Nephron progenitor cell (in vitro differentiated cells): ENCODE results near the gene ARHGEF18.
"Not testable (repeated sequence)": the region's sequence is repeated elsewhere in the genome, so short reads cannot be mapped to it uniquely, and the experiment has no call there.

Experiments
- DNase-seq: peaks from one replicate; pipeline ENCODE4 v3.0.0; 2021
- H3K27ac Mint-ChIP-seq: 2 replicates; pipeline ENCODE4 v1.8.0; 2021; ENCODE audit warnings: mild to moderate bottlenecking, moderate library complexity, mixed read lengths
- H3K27me3 Mint-ChIP-seq: 2 replicates; pipeline ENCODE4 v1.8.0; 2021; ENCODE audit warnings: mild to moderate bottlenecking, low read depth, mixed read lengths; ENCODE audit not compliant: poor library complexity
- H3K36me3 Mint-ChIP-seq: 2 replicates; pipeline ENCODE4 v1.8.0; 2021; ENCODE audit warnings: low read depth, mixed read lengths
- H3K4me1 Mint-ChIP-seq: 2 replicates; pipeline ENCODE4 v1.8.0; 2021; ENCODE audit warnings: mixed read lengths
- H3K4me3 Mint-ChIP-seq: 2 replicates; pipeline ENCODE4 v1.8.0; 2021; ENCODE audit warnings: mild to moderate bottlenecking, moderate library complexity, mixed read lengths
- H3K9me3 Mint-ChIP-seq: 2 replicates; pipeline ENCODE4 v1.8.0; 2021; ENCODE audit warnings: mild to moderate bottlenecking, moderate library complexity, mixed read lengths
- TF ChIP-seq, protein P1 (sequence below): fragments of 200-600 bp; sonication (generic); IDR thresholded peaks from 2 replicates; pipeline ENCODE4 v1.5.0; 2021; ENCODE audit warnings: antibody characterized with exemption

ARHGEF18 gene

DNA sequence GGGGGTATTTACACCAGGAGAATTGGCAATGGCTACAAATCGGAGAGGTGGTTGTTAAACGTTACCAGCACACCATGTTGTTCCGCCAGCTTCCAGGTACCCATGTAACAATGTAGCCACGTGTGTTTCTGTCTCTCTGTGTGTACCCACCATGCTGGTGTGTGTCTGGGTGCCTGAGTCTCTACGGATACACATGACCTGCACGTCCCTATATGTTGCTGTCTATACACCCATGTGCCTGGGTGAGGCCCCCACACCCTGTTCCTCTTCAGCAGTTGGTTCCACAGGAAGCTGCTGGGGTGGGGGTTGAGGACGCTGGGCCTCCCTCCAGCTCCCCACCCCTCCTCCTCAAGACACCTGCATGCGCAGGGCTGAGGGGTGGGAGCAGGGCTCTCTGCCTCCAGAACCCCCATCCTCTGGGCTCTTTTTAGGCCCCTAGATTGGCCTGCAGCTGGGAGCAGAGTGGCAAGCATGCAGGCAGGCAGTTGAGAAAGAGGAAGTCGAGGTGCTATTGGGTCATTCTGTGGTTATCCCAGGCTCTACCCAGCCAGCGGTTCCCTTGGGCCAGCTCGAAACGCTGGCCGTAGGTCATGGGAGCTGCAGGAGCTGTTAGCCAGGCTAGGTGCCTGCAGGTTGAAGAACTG, at the start of gene ARHGEF18:
Gene ARHGEF18, plus strand, starts transcription at position 351 of the 644 bp plus-strand sequence. CDS start 13,954 bp downstream, outside the sequence.
- TF ChIP-seq, protein P1, sequence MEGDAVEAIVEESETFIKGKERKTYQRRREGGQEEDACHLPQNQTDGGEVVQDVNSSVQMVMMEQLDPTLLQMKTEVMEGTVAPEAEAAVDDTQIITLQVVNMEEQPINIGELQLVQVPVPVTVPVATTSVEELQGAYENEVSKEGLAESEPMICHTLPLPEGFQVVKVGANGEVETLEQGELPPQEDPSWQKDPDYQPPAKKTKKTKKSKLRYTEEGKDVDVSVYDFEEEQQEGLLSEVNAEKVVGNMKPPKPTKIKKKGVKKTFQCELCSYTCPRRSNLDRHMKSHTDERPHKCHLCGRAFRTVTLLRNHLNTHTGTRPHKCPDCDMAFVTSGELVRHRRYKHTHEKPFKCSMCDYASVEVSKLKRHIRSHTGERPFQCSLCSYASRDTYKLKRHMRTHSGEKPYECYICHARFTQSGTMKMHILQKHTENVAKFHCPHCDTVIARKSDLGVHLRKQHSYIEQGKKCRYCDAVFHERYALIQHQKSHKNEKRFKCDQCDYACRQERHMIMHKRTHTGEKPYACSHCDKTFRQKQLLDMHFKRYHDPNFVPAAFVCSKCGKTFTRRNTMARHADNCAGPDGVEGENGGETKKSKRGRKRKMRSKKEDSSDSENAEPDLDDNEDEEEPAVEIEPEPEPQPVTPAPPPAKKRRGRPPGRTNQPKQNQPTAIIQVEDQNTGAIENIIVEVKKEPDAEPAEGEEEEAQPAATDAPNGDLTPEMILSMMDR, result no peak
- H3K27me3 Mint-ChIP-seq, result peaks cover 12% of the 10 kb centered on the region
- H3K9me3 Mint-ChIP-seq, result peaks cover 30% of the 10 kb centered on the region
- H3K4me1 Mint-ChIP-seq, result peaks cover 9% of the 10 kb centered on the region
- no peak within 1 kb of the TSS for H3K4me3 Mint-ChIP-seq
- no peak within 1 kb of the TSS for H3K27ac Mint-ChIP-seq
- DNase-seq, result no peak
- H3K36me3 Mint-ChIP-seq, result no peaks in the 10 kb centered on the region

- Mint-ChIP-seq H3K9me3 (no peaks in the 10 kb centered on the region), H3K27me3 (peaks cover 51% of the 10 kb centered on the region), H3K4me3 (no peak overlapping the region), H3K27ac (no peak overlapping the region), H3K36me3 (no peaks in the 10 kb centered on the region), H3K4me1 (no peaks in the 10 kb centered on the region)
- DNase-seq, result no peak
- TF ChIP-seq, protein P1, result no peak
These were observed 47.2 kb upstream of the ARHGEF18 start for GRCh38 chr19:7301525-7301924.

DNA sequence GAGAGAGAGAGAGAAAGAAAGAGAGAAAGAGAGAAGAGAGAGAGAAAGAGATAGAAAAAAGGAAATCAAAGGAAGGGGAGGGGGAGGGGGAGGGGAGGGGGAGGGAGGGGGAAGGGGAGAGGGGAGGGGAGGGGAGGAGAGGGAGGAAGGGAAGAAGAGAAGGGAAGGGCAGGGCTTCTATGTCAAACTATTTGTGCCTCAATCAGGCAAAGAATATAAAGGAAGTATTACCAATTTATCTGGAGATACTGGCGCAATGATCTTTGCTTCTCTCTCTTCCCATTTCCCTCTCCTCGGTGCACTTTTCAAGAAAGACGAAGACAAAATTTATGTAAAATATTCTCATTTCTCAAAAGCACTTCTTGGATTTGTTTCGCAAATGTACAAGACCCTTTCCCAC, 45.3 kb upstream of the ARHGEF18 start:
- H3K4me3 Mint-ChIP-seq, result no peak overlapping the region
- TF ChIP-seq, protein P1, result no peak
- H3K4me1 Mint-ChIP-seq, result no peaks in the 10 kb centered on the region
- H3K36me3 Mint-ChIP-seq, result no peaks in the 10 kb centered on the region
- no peaks in the 10 kb centered on the region for H3K9me3 Mint-ChIP-seq
- no peak overlapping the region for H3K27ac Mint-ChIP-seq
- no peak for DNase-seq
- H3K27me3 Mint-ChIP-seq, result peaks cover 43% of the 10 kb centered on the region

DNA sequence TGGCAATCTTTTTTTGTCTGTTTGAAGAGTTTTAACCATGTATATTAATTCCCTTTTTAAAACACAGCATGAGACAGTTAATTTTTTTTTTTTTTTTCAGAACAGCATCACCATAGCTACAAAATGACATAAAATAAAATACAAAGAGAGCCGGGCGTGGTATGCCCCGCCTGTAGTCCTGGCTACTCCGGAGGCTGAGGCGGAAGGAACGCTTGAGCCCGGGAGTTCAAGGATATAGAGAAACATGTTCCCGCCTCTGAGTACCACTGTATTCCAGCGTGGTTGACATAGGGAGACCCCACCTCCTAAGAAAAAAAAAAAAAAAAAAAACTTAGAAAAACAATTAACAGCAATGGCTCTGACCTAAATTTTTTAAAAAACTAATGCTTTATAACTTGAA, 44.5 kb upstream of the ARHGEF18 start:
- Mint-ChIP-seq H3K36me3 (no peaks in the 10 kb centered on the region), H3K27ac (no peak overlapping the region), H3K9me3 (no peaks in the 10 kb centered on the region), H3K27me3 (peaks cover 46% of the 10 kb centered on the region), H3K4me1 (no peaks in the 10 kb centered on the region), H3K4me3 (no peak overlapping the region)
- TF ChIP-seq, protein P1, result no peak
- DNase-seq, result no peak

- Mint-ChIP-seq H3K27me3 (peaks cover 28% of the 10 kb centered on the region), H3K4me3 (no peak overlapping the region), H3K36me3 (no peaks in the 10 kb centered on the region), H3K27ac (no peak overlapping the region), H3K4me1 (no peaks in the 10 kb centered on the region), H3K9me3 (no peaks in the 10 kb centered on the region)
- DNase-seq, result no peak
- TF ChIP-seq, protein P1, result no peak
These were observed 41.0 kb upstream of the ARHGEF18 start for GRCh38 chr19:7307590-7308218.

GRCh38 chr19:7308327-7308726, 40.4 kb upstream of the ARHGEF18 start:
- not testable (repeated sequence) for H3K4me3 Mint-ChIP-seq, H3K4me1 Mint-ChIP-seq, H3K36me3 Mint-ChIP-seq, DNase-seq, H3K27ac Mint-ChIP-seq, H3K9me3 Mint-ChIP-seq
- H3K27me3 Mint-ChIP-seq, result peaks cover 28% of the 10 kb centered on the region
